NT2/D1 (cell line): ENCODE data around the gene CAMK2A.

Experiments used
- SUZ12 ChIP-seq: IDR thresholded peaks from 2 replicates; pipeline ENCODE4 v1.6.1; 2011; ENCODE audit not compliant: insufficient read length, insufficient read depth; ENCODE audit errors: extremely low read depth
- YY1 ChIP-seq: IDR thresholded peaks from 2 replicates; pipeline ENCODE4 v1.6.1; 2011; ENCODE audit not compliant: insufficient read length, insufficient read depth

DNA sequence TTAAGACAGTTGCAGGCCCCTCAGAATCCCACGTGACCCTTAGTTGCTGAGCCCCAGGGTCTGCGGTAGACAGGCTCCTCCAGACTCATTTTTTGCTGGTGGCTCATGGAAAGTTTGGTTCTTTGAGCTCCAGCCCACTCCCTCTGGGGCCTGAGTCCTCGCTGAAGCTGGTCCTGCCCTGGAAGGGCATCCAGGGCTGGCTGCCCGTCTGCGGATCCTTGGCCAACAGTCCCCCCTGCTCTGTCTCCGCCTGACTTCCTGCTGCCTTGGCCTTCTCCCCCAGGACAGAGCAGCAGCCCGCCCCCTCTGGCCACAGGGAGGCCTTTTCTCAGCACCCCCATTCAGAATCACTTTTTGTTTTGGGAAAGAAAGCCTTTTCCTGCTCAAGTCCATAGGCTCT is 75.3 kb downstream of the CAMK2A start:
- TF ChIP-seq YY1 (no peak), SUZ12 (no peak)
